ENCODE data around the gene EHD1.

GRCh38 chr11:64891215-64891848 is 12.9 kb upstream of the EHD1 start:
- TF ChIP-seq, protein P1, sequence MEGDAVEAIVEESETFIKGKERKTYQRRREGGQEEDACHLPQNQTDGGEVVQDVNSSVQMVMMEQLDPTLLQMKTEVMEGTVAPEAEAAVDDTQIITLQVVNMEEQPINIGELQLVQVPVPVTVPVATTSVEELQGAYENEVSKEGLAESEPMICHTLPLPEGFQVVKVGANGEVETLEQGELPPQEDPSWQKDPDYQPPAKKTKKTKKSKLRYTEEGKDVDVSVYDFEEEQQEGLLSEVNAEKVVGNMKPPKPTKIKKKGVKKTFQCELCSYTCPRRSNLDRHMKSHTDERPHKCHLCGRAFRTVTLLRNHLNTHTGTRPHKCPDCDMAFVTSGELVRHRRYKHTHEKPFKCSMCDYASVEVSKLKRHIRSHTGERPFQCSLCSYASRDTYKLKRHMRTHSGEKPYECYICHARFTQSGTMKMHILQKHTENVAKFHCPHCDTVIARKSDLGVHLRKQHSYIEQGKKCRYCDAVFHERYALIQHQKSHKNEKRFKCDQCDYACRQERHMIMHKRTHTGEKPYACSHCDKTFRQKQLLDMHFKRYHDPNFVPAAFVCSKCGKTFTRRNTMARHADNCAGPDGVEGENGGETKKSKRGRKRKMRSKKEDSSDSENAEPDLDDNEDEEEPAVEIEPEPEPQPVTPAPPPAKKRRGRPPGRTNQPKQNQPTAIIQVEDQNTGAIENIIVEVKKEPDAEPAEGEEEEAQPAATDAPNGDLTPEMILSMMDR (IDR thresholded peaks at IDR 0.05), result no peak
- TF ChIP-seq POLR2A (IDR thresholded peaks at IDR 0.05), result no peak

Measured in body of pancreas (tissue), 4 donors.